Naive thymus-derived CD4-positive, alpha-beta T cell (primary cell): Measurements from ENCODE around the gene LOXHD1. TPM values are rescaled to one million over a fixed set of nuclear protein-coding genes. Genes with fewer than 3 reads are reported as not detected.
A peak's percentile ranks its signal among the peaks of the same experiment; 100 is the strongest.

Experiments
- ATAC-seq: fragments of 150-1000 bp; cut with Tn5 transposase; 2 replicates; pipeline ENCODE4 v1.10.0; 2021; ENCODE audit warnings: mild to moderate bottlenecking, moderate library complexity
- CTCF ChIA-PET: fragments of 350-600 bp; sonication (Branson Sonifier 250); formaldehyde crosslinking; loops from one replicate; lab custom pipeline; 2021; ENCODE audit warnings: antibody characterized with exemption; lab: Charles Lee
- POLR2A ChIA-PET: fragments of 350-600 bp; sonication (Branson Sonifier 250); formaldehyde crosslinking; loops from one replicate; lab custom pipeline; 2021; ENCODE audit warnings: antibody characterized with exemption, inconsistent platforms; lab: Charles Lee
- DNase-seq, 9 donors: peaks; one replicate each; pipeline versions ENCODE4 v3.0.0 to v3.0.0-alpha.2; 2020 to 2022; ENCODE audit warnings: mixed read lengths in 1 of 9
- H3K27ac ChIP-seq: one replicate; pipeline ENCODE4 v1.7.0; 2013; ENCODE audit warnings: mild to moderate bottlenecking, low read depth, low read length, moderate library complexity
- H3K27me3 ChIP-seq, 2 donors: one replicate each; pipeline ENCODE4 v1.7.0; 2013; ENCODE audit warnings: low read length in 2 of 2, mild to moderate bottlenecking in 2 of 2, moderate library complexity in 2 of 2; ENCODE audit not compliant: control insufficient read depth in 2 of 2, insufficient read depth in 2 of 2
- H3K36me3 ChIP-seq, 3 experiments: 1 replicate in 2 of 3; 2 replicates in 1 of 3; pipeline ENCODE4 v1.7.0; 2013; ENCODE audit warnings: low read length in 3 of 3, mild to moderate bottlenecking in 3 of 3, moderate library complexity in 1 of 3; ENCODE audit not compliant: insufficient read depth in 3 of 3, control insufficient read depth in 2 of 3
- H3K4me1 ChIP-seq, 2 donors: one replicate each; pipeline ENCODE4 v1.7.0; 2013; ENCODE audit warnings: low read length in 2 of 2, mild to moderate bottlenecking in 2 of 2, moderate library complexity in 1 of 2; ENCODE audit not compliant: control insufficient read depth in 2 of 2, insufficient read depth in 2 of 2
- H3K4me3 ChIP-seq: 2 replicates; pipeline ENCODE4 v1.7.0; 2013; ENCODE audit warnings: mild to moderate bottlenecking, low read length
- H3K9me3 ChIP-seq, 3 experiments: 1 replicate in 2 of 3; 2 replicates in 1 of 3; pipeline ENCODE4 v1.7.0; 2013; ENCODE audit warnings: low read length in 3 of 3; ENCODE audit not compliant: control insufficient read depth in 2 of 3
- H3K27ac Mint-ChIP-seq, 9 donors: one replicate each; pipeline ENCODE4 v1.8.0; 2020 to 2022; ENCODE audit warnings: mixed read lengths in 9 of 9, mild to moderate bottlenecking in 8 of 9, moderate library complexity in 5 of 9, inconsistent platforms in 2 of 9
- H3K27me3 Mint-ChIP-seq, 5 donors: one replicate each; pipeline ENCODE4 v1.8.0; 2021 to 2022; ENCODE audit warnings: mixed read lengths in 5 of 5, mild to moderate bottlenecking in 1 of 5
- H3K36me3 Mint-ChIP-seq, 5 donors: one replicate each; pipeline ENCODE4 v1.8.0; 2020 to 2022; ENCODE audit warnings: mixed read lengths in 5 of 5, mild to moderate bottlenecking in 3 of 5, inconsistent platforms in 1 of 5
- H3K4me1 Mint-ChIP-seq, 7 donors: one replicate each; pipeline ENCODE4 v1.8.0; 2020 to 2022; ENCODE audit warnings: mixed read lengths in 7 of 7, mild to moderate bottlenecking in 3 of 7, inconsistent platforms in 1 of 7
- H3K4me3 Mint-ChIP-seq, 10 donors: one replicate each; pipeline ENCODE4 v1.8.0; 2020 to 2022; ENCODE audit warnings: mild to moderate bottlenecking in 10 of 10, mixed read lengths in 10 of 10, moderate library complexity in 6 of 10, inconsistent platforms in 2 of 10
- H3K9me3 Mint-ChIP-seq, 11 donors: one replicate each; pipeline ENCODE4 v1.8.0; 2020 to 2022; ENCODE audit warnings: mixed read lengths in 11 of 11, mild to moderate bottlenecking in 4 of 11, inconsistent platforms in 1 of 11, moderate library complexity in 1 of 11
- intact Hi-C, 2 donors: fragments of 100-400 bp; cut with micrococcal nuclease; formaldehyde crosslinking; loops; one replicate each; pipeline ENCODE4 v1.15.1; 2023
- polyA plus RNA-seq, 2 donors: library from polyadenylated mRNA; unstranded; fragments of 300-500 nt; fragmentation: Illumina TruSeq; gene quantifications; one replicate each; pipeline ENCODE4 v1.2.3, GENCODE V29; 2021
- total RNA-seq, 6 experiments: library from RNA in 5 of 6; stranded (reverse) in 5 of 6; gene quantifications; 1 replicate in 5 of 6; 2 replicates in 1 of 6; pipeline ENCODE4 v1.2.3 and lab custom pipeline; 2021 to 2026

The LOXHD1 gene
- total RNA-seq (1 to 10 TPM in 1 of 5 experiments, under 1 TPM in 3, not detected in 1; 0.08 to 1.2 (median 0.23) TPM), polyA plus RNA-seq (not detected), total RNA-seq (lab: John Stamatoyannopoulos, UW) (not detected)

GRCh38 chr18:46657115-46657955, at the start of gene LOXHD1:
TSS of gene LOXHD1 (minus strand) at chr18:46657220. CDS start at chr18:46657033, 187 bp downstream.
- CTCF ChIA-PET = interaction anchor here (0.7 to 4.4 kb wide), 23 partner anchors 9 to 1103 kb away, joined by 3 to 41 read pairs (median 3); a partner anchor contains a TSS
- intact Hi-C loops = loop anchor here in 1 of 2 donors (10.0 kb wide), 1 partner anchor 993 kb away; no protein-coding TSS in a partner anchor
- no peaks in the 10 kb centered on the region for H3K9me3 ChIP-seq

GRCh38 chr18:46705521-46705920, 48.5 kb upstream of the LOXHD1 start:
- Histone ChIP-seq H3K27ac (no peak overlapping the region), H3K27me3 (no peaks in the 10 kb centered on the region), H3K9me3 (no peaks in the 10 kb centered on the region), H3K4me1 (no peaks in the 10 kb centered on the region), H3K4me3 (no peak overlapping the region), H3K36me3 (no peaks in the 10 kb centered on the region)
- ATAC-seq (no peak), DNase-seq (no peak)
- H3K9me3 Mint-ChIP-seq = no peaks in the 10 kb centered on the region
- H3K27me3 Mint-ChIP-seq = peaks cover 0 to 3% (median 0%) of the 10 kb centered on the region in 5 donors
- POLR2A ChIA-PET = no interaction called here
- CTCF ChIA-PET = no interaction called here
- peaks cover 0 to 8% (median 3%) of the 10 kb centered on the region in 7 donors for H3K4me1 Mint-ChIP-seq
- no peak overlapping the region for H3K27ac Mint-ChIP-seq
- H3K36me3 Mint-ChIP-seq = no peaks in the 10 kb centered on the region
- intact Hi-C loops = no loop called here
- no peak overlapping the region for H3K4me3 Mint-ChIP-seq

More at GRCh38 chr18:46657115-46657955, at the start of gene LOXHD1:
- Mint-ChIP-seq H3K4me3 (no peak within 1 kb of the TSS), H3K36me3 (no peaks in the 10 kb centered on the region), H3K27ac (peak within 1 kb of the TSS in 1 of 9 donors; percentile 6), H3K4me1 (no peaks in the 10 kb centered on the region), H3K9me3 (no peaks in the 10 kb centered on the region), H3K27me3 (peaks cover 0 to 4% (median 0%) of the 10 kb centered on the region in 5 donors)
- ATAC-seq (no peak), DNase-seq (no peak)
- Histone ChIP-seq H3K27me3 (no peaks in the 10 kb centered on the region), H3K27ac (no peak within 1 kb of the TSS), H3K4me1 (no peaks in the 10 kb centered on the region), H3K4me3 (no peak within 1 kb of the TSS), H3K36me3 (no peaks in the 10 kb centered on the region)
- POLR2A ChIA-PET = interaction anchor here (1.3 kb wide), 2 partner anchors 484 kb away, joined by 4 read pairs; a partner anchor contains a TSS

GRCh38 chr18:46704816-46705215, 47.8 kb upstream of the LOXHD1 start:
- no peak overlapping the region for H3K4me3 ChIP-seq
- no peaks in the 10 kb centered on the region for H3K4me1 ChIP-seq
- H3K36me3 ChIP-seq = no peaks in the 10 kb centered on the region
- H3K9me3 ChIP-seq = no peaks in the 10 kb centered on the region
- H3K4me3 Mint-ChIP-seq = no peak overlapping the region
- no peak overlapping the region for H3K27ac ChIP-seq
- POLR2A ChIA-PET = no interaction called here
- DNase-seq (no peak), ATAC-seq (no peak)
- intact Hi-C loops = no loop called here
- no peaks in the 10 kb centered on the region for H3K9me3 Mint-ChIP-seq
- CTCF ChIA-PET = no interaction called here
- no peaks in the 10 kb centered on the region for H3K36me3 Mint-ChIP-seq
- H3K27me3 Mint-ChIP-seq = peaks cover 0 to 3% (median 0%) of the 10 kb centered on the region in 5 donors
- H3K27ac Mint-ChIP-seq = no peak overlapping the region
- H3K27me3 ChIP-seq = no peaks in the 10 kb centered on the region
- peaks cover 0 to 8% (median 3%) of the 10 kb centered on the region in 7 donors for H3K4me1 Mint-ChIP-seq

- no peak for DNase-seq
- Histone ChIP-seq H3K36me3 (no peaks in the 10 kb centered on the region), H3K9me3 (no peaks in the 10 kb centered on the region), H3K4me1 (no peaks in the 10 kb centered on the region), H3K4me3 (no peak overlapping the region), H3K27me3 (no peaks in the 10 kb centered on the region), H3K27ac (no peak overlapping the region)
- H3K27ac Mint-ChIP-seq = no peak overlapping the region
- H3K36me3 Mint-ChIP-seq = no peaks in the 10 kb centered on the region
- POLR2A ChIA-PET = no interaction called here
- no peak for ATAC-seq
- intact Hi-C loops = no loop called here
- CTCF ChIA-PET = no interaction called here
- peaks cover 0 to 8% (median 3%) of the 10 kb centered on the region in 7 donors for H3K4me1 Mint-ChIP-seq
- H3K27me3 Mint-ChIP-seq = peaks cover 0 to under 1% (median 0%) of the 10 kb centered on the region in 5 donors
- no peaks in the 10 kb centered on the region for H3K9me3 Mint-ChIP-seq
- no peak overlapping the region for H3K4me3 Mint-ChIP-seq
Observed at GRCh38 chr18:46704189-46704588, 47.2 kb upstream of the LOXHD1 start.

GRCh38 chr18:46702471-46702870, 45.5 kb upstream of the LOXHD1 start:
- ATAC-seq = no peak
- no peak overlapping the region for H3K4me3 Mint-ChIP-seq
- Histone ChIP-seq H3K4me1 (no peaks in the 10 kb centered on the region), H3K27ac (no peak overlapping the region), H3K27me3 (no peaks in the 10 kb centered on the region), H3K4me3 (no peak overlapping the region), H3K36me3 (no peaks in the 10 kb centered on the region), H3K9me3 (no peaks in the 10 kb centered on the region)
- ChIA-PET CTCF (interaction anchor here (0.6 kb wide), 1 partner anchor 44 kb away, joined by 3 read pairs; no protein-coding TSS in a partner anchor), POLR2A (no interaction called here)
- DNase-seq = no peak
- H3K4me1 Mint-ChIP-seq = peaks cover 0 to 8% (median 0%) of the 10 kb centered on the region in 7 donors
- peaks cover 0 to 12% (median 4%) of the 10 kb centered on the region in 11 donors for H3K9me3 Mint-ChIP-seq
- intact Hi-C loops = no loop called here
- peaks cover 0 to 7% (median 6%) of the 10 kb centered on the region in 5 donors for H3K27me3 Mint-ChIP-seq
- peaks cover 0 to 3% (median 0%) of the 10 kb centered on the region in 5 donors for H3K36me3 Mint-ChIP-seq
- H3K27ac Mint-ChIP-seq = no peak overlapping the region

- ATAC-seq (no peak), DNase-seq (no peak)
- Mint-ChIP-seq H3K27ac (no peak overlapping the region), H3K36me3 (peaks cover 0 to 3% (median 0%) of the 10 kb centered on the region in 5 donors), H3K27me3 (peaks cover 0 to 13% (median 12%) of the 10 kb centered on the region in 5 donors), H3K4me1 (no peaks in the 10 kb centered on the region), H3K9me3 (peaks cover 0 to 14% (median 4%) of the 10 kb centered on the region in 11 donors), H3K4me3 (no peak overlapping the region)
- no peaks in the 10 kb centered on the region for H3K27me3 ChIP-seq
- H3K27ac ChIP-seq = no peak overlapping the region
- no peak overlapping the region for H3K4me3 ChIP-seq
- H3K9me3 ChIP-seq = no peaks in the 10 kb centered on the region
- CTCF ChIA-PET = no interaction called here
- intact Hi-C loops = no loop called here
- no peaks in the 10 kb centered on the region for H3K4me1 ChIP-seq
- POLR2A ChIA-PET = no interaction called here
- H3K36me3 ChIP-seq = no peaks in the 10 kb centered on the region
Observed at GRCh38 chr18:46700066-46700824, 43.2 kb upstream of the LOXHD1 start.
